ENCODE data around the gene ADK. TPM values are rescaled to one million over a fixed set of nuclear protein-coding genes. Genes with fewer than 3 reads are reported as not detected.
"Not testable (repeated sequence)": the region's sequence is repeated elsewhere in the genome, so short reads cannot be mapped to it uniquely, and the experiment has no call there.

ADK gene
- total RNA-seq, 2 donors from 2014 or later = 21.2 to 21.5 TPM

DNA sequence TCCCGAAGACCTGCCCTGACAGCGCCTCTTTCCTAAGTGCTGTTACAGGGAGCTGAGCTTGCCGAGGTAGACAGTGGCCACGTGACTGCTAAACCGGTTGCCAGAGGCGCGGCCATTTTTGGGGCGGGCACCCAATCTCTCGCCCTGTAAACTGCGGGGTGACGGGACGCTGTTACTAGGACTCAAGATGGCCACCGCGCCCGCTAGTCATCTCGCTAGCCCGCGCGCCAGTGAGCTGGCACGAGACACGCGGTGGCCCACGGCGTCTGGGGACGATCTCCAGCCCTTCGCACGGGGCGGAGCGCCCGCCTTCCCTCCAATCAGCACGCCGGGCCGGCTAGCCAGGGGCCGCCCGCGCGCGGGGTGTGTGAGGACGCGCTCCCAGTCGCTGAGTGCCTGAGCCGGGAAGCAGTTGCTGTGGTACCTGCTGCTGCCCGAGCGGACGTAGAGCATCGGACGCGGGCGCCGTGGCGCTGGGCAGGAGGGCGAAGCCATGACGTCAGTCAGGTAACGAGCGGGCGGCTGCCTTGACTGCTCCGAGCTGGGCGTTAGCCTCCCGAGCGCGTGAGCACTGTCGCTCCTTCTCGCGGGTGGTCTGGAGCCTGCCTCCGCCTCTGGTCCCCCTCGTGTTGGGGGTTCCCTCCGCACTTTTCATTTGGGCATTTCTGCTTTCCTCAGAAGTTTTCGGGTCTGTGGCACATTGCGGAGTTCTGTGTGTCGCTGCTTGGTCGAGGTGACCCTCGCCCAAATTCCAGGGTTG, 25.5 kb downstream of the ADK start:
- intact Hi-C loops (cut with DNase I) = no loop called here
- DNase-seq (ENCODE audit: low spot score) = peak; percentile 99

DNA sequence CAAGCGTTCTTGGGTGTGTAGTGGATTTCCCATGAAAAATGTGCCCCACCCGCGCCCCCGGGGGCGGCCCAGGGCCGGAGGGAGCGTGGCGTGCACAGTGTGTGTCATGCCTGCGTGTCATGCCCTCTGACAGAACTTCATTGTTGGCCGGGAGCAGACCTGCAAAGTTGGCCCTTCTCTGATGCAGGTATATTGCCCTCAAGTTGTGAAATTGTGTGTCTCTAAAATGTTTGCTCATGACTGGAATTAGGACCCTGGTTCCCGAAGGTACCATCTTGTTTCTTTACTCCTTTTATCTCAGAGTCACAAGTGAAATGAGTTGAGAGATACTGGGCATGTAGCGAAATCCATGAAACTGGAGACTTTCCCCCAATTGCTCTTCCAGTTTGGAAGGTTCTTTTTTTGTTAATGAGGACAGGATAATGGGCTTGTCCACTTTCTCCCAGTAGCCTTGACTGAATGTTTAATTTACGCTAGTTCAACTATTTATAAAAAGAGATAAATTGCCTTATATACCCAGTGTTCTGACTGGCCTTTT, 26.2 kb downstream of the ADK start:
- DNase-seq (ENCODE audit: low spot score) = no peak
- intact Hi-C loops (cut with DNase I) = no loop called here

DNA sequence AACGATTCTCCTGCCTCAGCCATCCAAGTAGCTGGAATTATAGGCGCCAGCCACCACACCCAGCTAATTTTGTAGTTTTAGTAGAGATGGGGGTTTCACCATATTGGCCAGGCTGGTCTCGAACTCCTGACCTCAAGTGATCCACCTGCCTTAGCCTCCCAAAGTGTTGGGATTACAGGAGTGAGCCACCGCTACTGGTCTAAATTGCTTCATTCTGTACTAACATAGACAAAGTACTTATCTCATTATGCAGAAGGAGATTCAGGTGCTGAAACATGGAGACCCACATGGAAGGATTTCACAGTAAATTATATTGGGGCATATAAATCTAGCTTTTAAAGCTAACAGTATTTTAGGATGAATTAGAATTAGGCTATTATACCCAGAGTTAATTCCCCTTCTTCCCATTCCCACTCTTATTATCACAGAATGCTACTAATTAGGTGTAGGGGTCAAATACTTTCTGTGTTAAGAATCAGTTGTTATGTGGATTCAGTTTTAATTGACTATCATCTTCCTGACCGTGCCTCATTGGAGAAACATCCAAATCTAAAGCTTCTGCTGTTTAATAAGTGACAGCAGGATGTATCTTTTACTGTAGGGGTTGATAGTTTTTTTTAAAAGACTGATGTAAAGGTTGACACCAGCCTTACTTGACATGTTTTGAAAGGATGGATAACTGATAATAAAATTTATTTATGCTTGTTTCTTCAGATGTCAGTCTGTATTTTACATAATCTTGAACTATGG, 27.2 kb downstream of the ADK start:
- intact Hi-C loops (cut with DNase I) = no loop called here
- DNase-seq (ENCODE audit: low spot score) = no peak

- intact Hi-C loops (cut with DNase I) = no loop called here
- no peak for DNase-seq (ENCODE audit: low spot score)
Observed at GRCh38 chr10:74179111-74179710, 28.2 kb downstream of the ADK start.

GRCh38 chr10:74186678-74187077, 35.7 kb downstream of the ADK start:
- intact Hi-C loops (cut with DNase I) = no loop called here
- no peak for DNase-seq (ENCODE audit: low spot score)

DNA sequence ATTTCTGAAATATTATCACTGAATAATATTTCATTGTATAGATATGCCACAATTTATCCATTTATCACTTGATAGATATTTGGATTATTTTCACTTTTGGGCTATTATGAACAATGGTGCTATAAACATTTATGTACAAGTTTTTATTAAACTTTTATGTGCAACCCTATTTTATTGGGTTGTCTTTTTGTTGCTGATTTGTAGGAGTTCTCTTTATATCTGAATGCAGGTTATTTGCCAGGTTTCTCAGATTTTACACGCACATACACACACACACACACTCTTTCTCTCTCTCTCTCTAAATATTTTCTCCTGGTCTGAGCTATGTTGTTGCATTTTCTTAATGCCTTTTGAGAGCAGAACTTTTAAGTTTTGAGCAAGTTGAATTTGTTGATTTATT, 36.2 kb downstream of the ADK start:
- intact Hi-C loops (cut with DNase I) = no loop called here
- DNase-seq (ENCODE audit: low spot score) = no peak

DNA sequence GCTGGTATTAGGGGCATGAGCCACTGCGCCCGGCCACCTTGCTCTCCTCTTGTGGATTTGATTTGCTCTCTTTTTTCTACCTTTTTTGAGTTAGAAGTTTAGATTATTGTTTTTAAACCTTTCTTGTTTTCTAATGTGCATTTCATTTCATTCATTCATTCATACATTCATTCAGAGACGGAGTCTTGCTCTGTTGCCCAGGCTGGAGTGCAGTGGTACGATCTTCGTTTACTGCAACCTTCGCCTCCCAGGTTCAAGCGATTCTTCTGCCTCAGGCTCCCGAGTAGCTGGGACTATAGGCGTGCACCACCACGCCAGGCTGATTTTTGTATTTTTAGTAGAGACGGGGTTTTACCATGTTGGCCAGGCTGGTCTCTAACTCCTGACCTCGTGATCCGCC, 37.6 kb downstream of the ADK start:
- intact Hi-C loops (cut with DNase I); DNase-seq (ENCODE audit: low spot score): not testable (repeated sequence)

DNA sequence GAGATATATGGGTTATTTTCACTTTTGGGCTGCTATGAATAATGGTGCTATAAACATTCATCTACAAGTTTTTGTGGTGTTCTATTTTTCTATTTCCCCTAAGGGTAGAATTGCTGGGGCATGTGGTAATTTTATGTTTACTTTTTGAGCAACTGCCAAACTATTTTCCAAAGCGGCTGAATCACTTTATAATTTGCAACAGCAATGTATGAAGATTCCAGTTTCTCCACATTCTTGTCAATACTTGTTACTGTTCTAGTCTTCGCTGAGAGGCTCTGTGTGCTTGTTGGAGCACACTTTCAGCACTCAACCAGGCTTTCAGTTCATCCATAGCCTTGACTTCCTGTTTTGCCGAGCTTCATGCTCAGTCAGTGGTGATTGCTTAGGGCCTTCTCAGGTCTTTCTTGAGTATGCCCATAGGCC, 39.0 kb downstream of the ADK start:
- intact Hi-C loops (cut with DNase I) = no loop called here

GRCh38 chr10:74190494-74190893, 39.5 kb downstream of the ADK start:
- intact Hi-C loops (cut with DNase I) = no loop called here
- no peak for DNase-seq (ENCODE audit: low spot score)

More for the DNA sequence above, 39.0 kb downstream of the ADK start:
- no peak for DNase-seq (ENCODE audit: low spot score)

DNA sequence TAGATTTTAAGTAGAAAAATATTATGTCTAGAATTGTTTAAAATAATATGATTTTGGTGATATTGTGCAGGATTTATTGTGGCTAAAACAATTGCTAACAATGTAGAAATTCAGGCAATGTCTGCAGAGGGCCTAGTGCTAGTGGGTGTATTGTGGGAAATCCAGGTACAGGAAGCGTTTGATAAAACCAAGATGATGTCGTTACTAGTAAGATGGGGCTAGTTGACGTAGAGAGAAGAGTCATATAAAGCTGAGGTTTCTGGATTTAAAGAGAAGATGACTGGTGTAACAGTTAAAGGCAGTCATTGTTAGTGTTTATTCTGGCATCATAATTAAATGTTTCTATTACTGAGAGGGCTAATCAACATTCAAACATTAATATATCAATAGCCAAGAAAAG, 43.5 kb downstream of the ADK start:
- intact Hi-C loops (cut with DNase I) = no loop called here
- DNase-seq (ENCODE audit: low spot score) = no peak

DNA sequence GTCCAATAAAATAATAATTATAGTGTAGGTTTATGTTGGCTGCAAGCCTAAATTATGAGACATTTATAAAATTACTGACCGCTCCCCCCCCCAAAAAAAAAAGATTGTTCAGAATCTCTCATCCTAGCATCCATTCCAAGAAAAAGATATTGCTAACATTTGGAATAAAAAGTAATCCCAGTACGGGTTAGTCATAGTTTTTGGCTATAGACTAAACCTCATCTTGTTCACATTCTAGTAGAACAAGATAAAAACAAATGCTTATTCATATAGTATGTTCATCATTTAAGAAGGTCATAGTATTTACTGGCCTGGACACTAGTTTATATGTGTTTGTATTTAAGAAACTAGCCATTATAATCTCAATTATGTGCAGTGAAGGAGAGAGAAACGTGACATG, 44.0 kb downstream of the ADK start:
- no peak for DNase-seq (ENCODE audit: low spot score)
- intact Hi-C loops (cut with DNase I) = no loop called here

DNA sequence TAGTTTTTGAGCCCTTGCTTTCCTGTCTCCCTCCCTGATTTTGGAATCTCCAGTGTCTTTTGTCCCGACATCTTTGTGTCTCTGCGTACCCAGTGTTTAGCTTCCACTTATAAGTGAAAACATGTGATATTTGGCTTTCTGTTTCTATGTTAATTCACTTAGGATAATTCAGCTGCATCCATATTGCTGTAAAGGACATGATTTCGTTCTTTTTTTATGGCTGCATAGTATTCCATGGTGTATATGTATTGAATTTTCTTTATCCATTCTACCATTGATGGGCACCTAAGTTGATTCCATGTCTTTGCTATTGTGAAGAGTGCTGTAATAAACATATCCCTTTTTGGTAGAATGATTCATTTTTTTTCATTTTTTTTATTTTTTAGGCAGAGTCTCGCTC, 48.3 kb downstream of the ADK start:
- intact Hi-C loops (cut with DNase I) = no loop called here
- DNase-seq (ENCODE audit: low spot score) = no peak

DNA sequence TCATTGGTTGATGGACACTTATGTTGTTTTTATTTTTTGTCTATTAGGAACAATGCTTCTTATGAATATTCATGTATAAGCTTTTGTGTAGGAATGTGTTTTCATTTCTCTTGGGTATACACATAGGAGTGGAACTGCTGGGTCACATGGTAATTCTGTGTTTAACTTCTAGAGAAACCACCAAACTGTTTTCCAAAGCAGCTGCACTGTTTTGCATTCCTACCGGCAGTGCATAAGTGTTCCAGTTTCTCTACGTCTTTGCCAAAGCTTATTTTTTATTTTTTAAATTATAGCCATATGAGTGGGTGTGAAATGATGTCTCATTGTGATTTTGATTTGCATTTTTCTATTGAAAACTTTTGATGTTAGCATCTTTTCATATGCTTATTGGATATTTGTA, 51.3 kb downstream of the ADK start:
- DNase-seq (ENCODE audit: low spot score) = no peak
- intact Hi-C loops (cut with DNase I) = no loop called here

DNA sequence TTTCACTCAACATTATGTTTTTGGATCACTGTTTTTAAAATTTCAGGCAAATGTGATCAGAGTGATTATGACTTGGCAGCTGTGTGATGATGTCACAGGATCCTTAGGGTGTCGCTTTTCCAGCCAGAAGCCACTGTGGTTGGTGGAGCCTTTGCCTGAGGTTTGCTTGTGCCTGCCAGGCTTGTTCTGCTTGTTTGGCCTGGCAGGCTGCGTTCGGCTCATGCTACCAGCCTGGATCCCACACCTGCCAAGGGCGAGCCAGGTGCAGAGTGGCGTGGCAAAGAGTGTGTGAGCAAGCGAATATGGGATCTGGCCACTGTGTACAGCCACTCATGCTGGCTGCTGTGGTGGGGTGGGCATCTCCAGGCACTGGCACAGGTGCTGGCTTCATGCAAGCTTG, 55.7 kb downstream of the ADK start:
- intact Hi-C loops (cut with DNase I) = no loop called here
- no peak for DNase-seq (ENCODE audit: low spot score)

- DNase-seq (ENCODE audit: low spot score) = no peak
- intact Hi-C loops (cut with DNase I) = no loop called here
Observed at GRCh38 chr10:74207691-74208480, 56.9 kb downstream of the ADK start.

DNA sequence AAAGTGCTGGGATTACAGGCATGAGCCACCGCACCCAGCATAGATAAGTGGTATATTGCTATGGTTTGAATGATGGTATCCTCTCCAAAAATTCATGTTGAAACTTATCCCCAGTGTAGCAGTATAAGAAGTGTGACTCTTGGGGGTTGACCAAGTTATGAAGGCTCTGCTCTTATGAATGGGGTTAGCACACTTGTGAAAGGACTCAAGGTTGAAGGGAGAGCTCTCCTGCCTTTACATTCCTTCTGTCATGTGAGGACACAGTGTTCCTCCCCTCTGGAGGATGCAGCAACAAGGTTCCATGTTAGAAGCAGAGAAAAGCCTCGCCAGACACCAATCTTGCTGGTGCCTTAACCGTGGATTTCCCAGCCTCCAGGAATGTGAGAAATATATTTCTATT, 58.0 kb downstream of the ADK start:
- intact Hi-C loops (cut with DNase I) = no loop called here

GRCh38 chr10:74213019-74213418, 62.0 kb downstream of the ADK start:
- no peak for DNase-seq (ENCODE audit: low spot score)
- intact Hi-C loops (cut with DNase I) = no loop called here

More for the DNA sequence above, 58.0 kb downstream of the ADK start:
- DNase-seq (ENCODE audit: low spot score) = no peak

DNA sequence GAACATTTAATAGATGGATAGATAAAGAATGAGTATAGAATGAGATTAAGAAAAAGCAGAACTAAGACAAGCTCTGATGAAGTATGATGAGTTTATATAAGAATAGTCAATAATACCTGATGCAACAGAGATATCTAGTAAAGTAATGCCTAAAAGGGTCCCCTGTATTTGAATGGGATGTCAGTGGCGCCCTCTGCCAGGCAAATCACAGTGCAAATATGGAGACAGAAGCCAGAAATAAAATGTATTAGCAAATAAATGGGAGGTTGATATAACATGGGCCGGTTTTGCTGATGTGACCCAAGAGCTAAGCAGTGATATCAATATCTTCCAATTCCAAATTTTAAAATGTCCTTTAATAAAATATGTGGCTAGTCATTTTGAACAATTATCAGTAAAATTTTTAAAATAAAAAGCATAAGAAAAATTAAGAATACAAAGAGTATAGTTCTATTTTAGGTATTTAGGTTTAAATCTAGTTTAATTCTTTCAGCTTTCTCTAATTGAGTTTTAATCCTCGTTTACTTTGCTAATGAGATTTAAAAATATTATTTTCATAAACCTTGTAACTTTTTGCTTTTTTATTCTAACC, 62.6 kb downstream of the ADK start:
- intact Hi-C loops (cut with DNase I) = no loop called here

GRCh38 chr10:74217110-74217509, 66.1 kb downstream of the ADK start:
- intact Hi-C loops (cut with DNase I); DNase-seq (ENCODE audit: low spot score): not testable (repeated sequence)

More for the DNA sequence above, 62.6 kb downstream of the ADK start:
- DNase-seq (ENCODE audit: low spot score) = no peak

All from posterior vena cava (tissue), 2 donors.